KMS-11 (cell line): ENCODE data around the gene NCKAP5.

Experiments
- H2AFZ ChIP-seq: fragments of 200-600 bp; sonication (generic); 2 replicates; pipeline ENCODE4 v1.6.1; 2016; ENCODE audit warnings: antibody characterized with exemption, mixed run types, low read depth
- H3K27ac ChIP-seq: fragments of 200-600 bp; sonication (generic); 2 replicates; pipeline ENCODE4 v1.6.1; 2016; ENCODE audit warnings: mild to moderate bottlenecking, mixed run types
- H3K27me3 ChIP-seq: fragments of 200-600 bp; sonication (generic); 2 replicates; pipeline ENCODE4 v1.6.1; 2017; ENCODE audit warnings: mild to moderate bottlenecking, low read depth, mixed run types, moderate library complexity; ENCODE audit not compliant: insufficient read depth
- H3K36me3 ChIP-seq: fragments of 200-600 bp; sonication (generic); 2 replicates; pipeline ENCODE4 v1.6.1; 2017; ENCODE audit warnings: mild to moderate bottlenecking, mixed run types; ENCODE audit not compliant: insufficient read depth
- H3K4me1 ChIP-seq: fragments of 200-600 bp; sonication (generic); 2 replicates; pipeline ENCODE4 v1.6.1; 2016; ENCODE audit warnings: mild to moderate bottlenecking, low read depth, mixed run types; ENCODE audit not compliant: poor library complexity, severe bottlenecking
- H3K4me2 ChIP-seq: fragments of 200-600 bp; sonication (generic); 2 replicates; pipeline ENCODE4 v1.7.0; 2016; ENCODE audit warnings: mild to moderate bottlenecking, mixed run types
- H3K4me3 ChIP-seq: fragments of 200-600 bp; sonication (generic); IDR thresholded peaks from 2 replicates; pipeline ENCODE4 v1.6.1; 2017; ENCODE audit warnings: low read depth, low read length, mixed read lengths; ENCODE audit not compliant: insufficient read depth
- H3K79me2 ChIP-seq: fragments of 200-600 bp; sonication (generic); 2 replicates; pipeline ENCODE4 v1.6.1; 2016; ENCODE audit warnings: low read depth, mixed run types; ENCODE audit not compliant: insufficient read depth
- H3K9ac ChIP-seq: fragments of 200-600 bp; sonication (generic); 2 replicates; pipeline ENCODE4 v1.6.1; 2016; ENCODE audit warnings: mild to moderate bottlenecking, mixed run types
- H4K20me1 ChIP-seq: fragments of 200-600 bp; sonication (generic); 2 replicates; pipeline ENCODE4 v1.6.1; 2016; ENCODE audit warnings: mild to moderate bottlenecking, mixed run types; ENCODE audit not compliant: insufficient read depth
- CTCF ChIP-seq: fragments of 200-600 bp; sonication (generic); conservative IDR thresholded peaks from 2 replicates; pipeline ENCODE4 v1.6.1; 2017; ENCODE audit warnings: low read depth, mild to moderate bottlenecking, antibody characterized with exemption, low read length, moderate library complexity, mixed read lengths

NCKAP5 gene

GRCh38 chr2:133382566-133382965 lies 185.7 kb downstream of the NCKAP5 start:
- Histone ChIP-seq H3K4me3 (no peak overlapping the region), H3K4me2 (no peak overlapping the region), H3K36me3 (no peaks in the 10 kb centered on the region), H4K20me1 (no peaks in the 10 kb centered on the region), H3K4me1 (no peaks in the 10 kb centered on the region), H2AFZ (no peak overlapping the region), H3K9ac (no peak overlapping the region), H3K79me2 (no peaks in the 10 kb centered on the region), H3K27ac (no peak overlapping the region), H3K27me3 (no peaks in the 10 kb centered on the region)
- TF ChIP-seq CTCF, result no peak

- no peak for TF ChIP-seq CTCF
- H3K27ac ChIP-seq, result no peak overlapping the region
- no peaks in the 10 kb centered on the region for H3K79me2 ChIP-seq
These were observed 187.3 kb downstream of the NCKAP5 start for GRCh38 chr2:133380991-133381390.

GRCh38 chr2:133378928-133379549 lies 189.2 kb downstream of the NCKAP5 start:
- TF ChIP-seq CTCF, result no peak
- Histone ChIP-seq H3K36me3 (no peaks in the 10 kb centered on the region), H4K20me1 (no peaks in the 10 kb centered on the region), H3K79me2 (no peaks in the 10 kb centered on the region), H3K9ac (no peak overlapping the region), H3K27ac (no peak overlapping the region), H3K4me3 (no peak overlapping the region), H3K27me3 (no peaks in the 10 kb centered on the region), H3K4me2 (no peak overlapping the region), H2AFZ (no peak overlapping the region), H3K4me1 (no peaks in the 10 kb centered on the region)

More at GRCh38 chr2:133380991-133381390, 187.3 kb downstream of the NCKAP5 start:
- Histone ChIP-seq H2AFZ (no peak overlapping the region), H3K36me3 (no peaks in the 10 kb centered on the region), H3K4me1 (no peaks in the 10 kb centered on the region), H3K4me2 (no peak overlapping the region), H3K27me3 (no peaks in the 10 kb centered on the region), H4K20me1 (no peaks in the 10 kb centered on the region), H3K9ac (no peak overlapping the region), H3K4me3 (no peak overlapping the region)

- H3K4me1 ChIP-seq, result no peaks in the 10 kb centered on the region
- H4K20me1 ChIP-seq, result no peaks in the 10 kb centered on the region
- H3K27ac ChIP-seq, result no peak overlapping the region
- no peak overlapping the region for H3K4me2 ChIP-seq
- TF ChIP-seq CTCF, result no peak
- no peaks in the 10 kb centered on the region for H3K79me2 ChIP-seq
- H2AFZ ChIP-seq, result no peak overlapping the region
- H3K9ac ChIP-seq, result no peak overlapping the region
- H3K36me3 ChIP-seq, result no peaks in the 10 kb centered on the region
- no peaks in the 10 kb centered on the region for H3K27me3 ChIP-seq
- no peak overlapping the region for H3K4me3 ChIP-seq
These were observed 189.9 kb downstream of the NCKAP5 start for GRCh38 chr2:133378386-133378785.
